ENCODE results near the gene SUN2.

GRCh38 chr22:38727530-38728451 lies 28.0 kb downstream of the SUN2 start:
- TF ChIP-seq CTCF (IDR thresholded peaks at IDR 0.05): no peak
- TF ChIP-seq POLR2A (IDR thresholded peaks at IDR 0.05): no peak
